GM12874 (cell line): ENCODE results near the gene ZDHHC9.

Source experiments
- CTCF ChIP-seq: IDR thresholded peaks from 2 replicates; pipeline ENCODE4 v1.5.1; 2011; ENCODE audit warnings: low read depth, mild to moderate bottlenecking, control low read depth, low read length, moderate library complexity; ENCODE audit not compliant: insufficient read depth

ZDHHC9 gene

GRCh38 chrX:129825746-129826505, 17.8 kb downstream of the ZDHHC9 start:
- no peak for TF ChIP-seq CTCF

GRCh38 chrX:129824620-129825019, 19.1 kb downstream of the ZDHHC9 start:
- no peak for TF ChIP-seq CTCF

GRCh38 chrX:129823522-129823921, 20.2 kb downstream of the ZDHHC9 start:
- TF ChIP-seq CTCF = no peak

- peak; percentile 36; the same call in 1 of the 2 replicates for TF ChIP-seq CTCF
Observed at GRCh38 chrX:129823115-129823514, 20.6 kb downstream of the ZDHHC9 start.

- no peak for TF ChIP-seq CTCF
Observed at GRCh38 chrX:129818123-129818522, 25.6 kb downstream of the ZDHHC9 start.

- TF ChIP-seq CTCF = no peak
Observed at GRCh38 chrX:129813662-129814368, 29.9 kb downstream of the ZDHHC9 start.

- no peak for TF ChIP-seq CTCF
Observed at GRCh38 chrX:129808829-129809796, 34.6 kb downstream of the ZDHHC9 start.
